Smooth muscle cell (in vitro differentiated cells): ENCODE measurements around the gene FAM168A. TPM values are rescaled to one million over a fixed set of nuclear protein-coding genes. Genes with fewer than 3 reads are reported as not detected.

Experiments used
- DNase-seq: peaks from one replicate; lab custom pipeline; 2025; ENCODE audit not compliant: unreplicated experiment; lab: John Stamatoyannopoulos, UW
- H2AFZ ChIP-seq: fragments of 200-600 bp; sonication (generic); 2 replicates; pipeline ENCODE4 v1.6.0; 2016; ENCODE audit warnings: antibody characterized with exemption, low read depth, mild to moderate bottlenecking
- H3F3A ChIP-seq: fragments of 200-600 bp; sonication (generic); 2 replicates; pipeline ENCODE4 v1.6.0; 2017; ENCODE audit warnings: antibody characterized with exemption, low read depth
- H3K27ac ChIP-seq: fragments of 200-600 bp; sonication (generic); 2 replicates; pipeline ENCODE4 v1.5.1; 2016; ENCODE audit warnings: low read depth, mild to moderate bottlenecking
- H3K27me3 ChIP-seq: fragments of 200-600 bp; sonication (generic); 2 replicates; pipeline ENCODE4 v1.6.1; 2016; ENCODE audit warnings: low read depth, mild to moderate bottlenecking
- H3K36me3 ChIP-seq: fragments of 200-600 bp; sonication (generic); 2 replicates; pipeline ENCODE4 v1.5.1; 2016; ENCODE audit warnings: low read depth
- H3K4me1 ChIP-seq: fragments of 200-600 bp; sonication (generic); 2 replicates; pipeline ENCODE4 v1.5.1; 2016; ENCODE audit warnings: low read depth
- H3K4me2 ChIP-seq: fragments of 200-600 bp; sonication (generic); 2 replicates; pipeline ENCODE4 v1.6.0; 2016; ENCODE audit warnings: mild to moderate bottlenecking
- H3K4me3 ChIP-seq: fragments of 200-600 bp; sonication (generic); 2 replicates; pipeline ENCODE4 v1.5.1; 2016; ENCODE audit warnings: mild to moderate bottlenecking
- H3K79me2 ChIP-seq: fragments of 200-600 bp; sonication (generic); 2 replicates; pipeline ENCODE4 v1.6.0; 2016; ENCODE audit warnings: low read depth, mild to moderate bottlenecking
- H3K9ac ChIP-seq: fragments of 200-600 bp; sonication (generic); 2 replicates; pipeline ENCODE4 v1.6.0; 2016; ENCODE audit warnings: low read depth
- H3K9me3 ChIP-seq: fragments of 200-600 bp; sonication (generic); replicated peaks from 2 replicates; pipeline ENCODE4 v1.5.1; 2016; ENCODE audit warnings: low read depth
- H4K20me1 ChIP-seq: fragments of 200-600 bp; sonication (generic); 2 replicates; pipeline ENCODE4 v1.6.0; 2016; ENCODE audit warnings: low read depth
- WGBS: methylation state at CpG from one replicate; pipeline ENCODE4 v1.1.7; 2016; ENCODE audit warnings: low lambda C conversion rate; 5-methylcytosine and 5-hydroxymethylcytosine counted together
- polyA plus RNA-seq: library from polyadenylated mRNA; unstranded; fragments of >200 nt; fragmentation: Nextera tagmentation; extraction: Ambion mirVana; gene quantifications from 2 replicates; pipeline ENCODE4 v1.2.1, GENCODE V29; 2016
- total RNA-seq: library from RNA; depleted of rRNA; stranded (reverse); fragments of >200 nt; gene quantifications from 2 replicates; pipeline ENCODE4 v1.2.3, GENCODE V29; 2014
- TF ChIP-seq, protein P1 (sequence below): fragments of 200-600 bp; sonication (generic); IDR thresholded peaks from 2 replicates; pipeline ENCODE4 v1.5.1; 2017; ENCODE audit warnings: borderline replicate concordance, mild to moderate bottlenecking, antibody characterized with exemption; ENCODE audit not compliant: insufficient read depth, poor library complexity, severe bottlenecking

FAM168A gene
- total and polyA plus RNA-seq, 2 experiments from 2014 or later: 10.8 to 32.5 TPM

DNA sequence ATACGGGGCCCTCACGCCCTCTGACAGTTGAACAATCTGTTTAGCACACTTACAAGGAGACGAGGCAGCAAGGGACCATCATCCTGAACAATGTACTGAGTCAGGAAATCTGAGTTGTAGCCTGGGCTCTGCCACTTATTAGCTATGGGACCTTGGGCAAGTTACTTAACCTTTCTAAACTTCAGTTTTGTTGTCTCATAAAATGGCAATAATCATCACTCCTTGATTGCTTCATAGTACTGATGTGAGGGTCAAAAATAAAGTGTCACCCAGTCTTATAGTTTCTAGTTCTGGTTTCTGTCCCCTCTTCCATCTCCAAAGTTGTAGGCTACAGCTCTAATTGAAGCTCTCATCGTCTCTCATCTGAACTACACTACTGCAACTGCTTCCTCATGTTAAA, 175.0 kb downstream of the FAM168A start:
- H3K27ac ChIP-seq: no peak overlapping the region
- H2AFZ ChIP-seq: no peak overlapping the region
- TF ChIP-seq, protein P1, sequence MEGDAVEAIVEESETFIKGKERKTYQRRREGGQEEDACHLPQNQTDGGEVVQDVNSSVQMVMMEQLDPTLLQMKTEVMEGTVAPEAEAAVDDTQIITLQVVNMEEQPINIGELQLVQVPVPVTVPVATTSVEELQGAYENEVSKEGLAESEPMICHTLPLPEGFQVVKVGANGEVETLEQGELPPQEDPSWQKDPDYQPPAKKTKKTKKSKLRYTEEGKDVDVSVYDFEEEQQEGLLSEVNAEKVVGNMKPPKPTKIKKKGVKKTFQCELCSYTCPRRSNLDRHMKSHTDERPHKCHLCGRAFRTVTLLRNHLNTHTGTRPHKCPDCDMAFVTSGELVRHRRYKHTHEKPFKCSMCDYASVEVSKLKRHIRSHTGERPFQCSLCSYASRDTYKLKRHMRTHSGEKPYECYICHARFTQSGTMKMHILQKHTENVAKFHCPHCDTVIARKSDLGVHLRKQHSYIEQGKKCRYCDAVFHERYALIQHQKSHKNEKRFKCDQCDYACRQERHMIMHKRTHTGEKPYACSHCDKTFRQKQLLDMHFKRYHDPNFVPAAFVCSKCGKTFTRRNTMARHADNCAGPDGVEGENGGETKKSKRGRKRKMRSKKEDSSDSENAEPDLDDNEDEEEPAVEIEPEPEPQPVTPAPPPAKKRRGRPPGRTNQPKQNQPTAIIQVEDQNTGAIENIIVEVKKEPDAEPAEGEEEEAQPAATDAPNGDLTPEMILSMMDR: no peak
- H3K79me2 ChIP-seq: no peaks in the 10 kb centered on the region
- no peaks in the 10 kb centered on the region for H3K36me3 ChIP-seq
- H3K4me1 ChIP-seq: no peaks in the 10 kb centered on the region
- H3K27me3 ChIP-seq: no peaks in the 10 kb centered on the region
- no peak overlapping the region for H3K4me3 ChIP-seq
- H3K9ac ChIP-seq: no peak overlapping the region
- no peak for DNase-seq
- WGBS: 93% methylated on average over 4 of the region's 4 CpGs
- peaks cover 7% of the 10 kb centered on the region for H3F3A ChIP-seq
- no peak overlapping the region for H3K4me2 ChIP-seq
- peaks cover 34% of the 10 kb centered on the region for H4K20me1 ChIP-seq
- no peaks in the 10 kb centered on the region for H3K9me3 ChIP-seq

DNA sequence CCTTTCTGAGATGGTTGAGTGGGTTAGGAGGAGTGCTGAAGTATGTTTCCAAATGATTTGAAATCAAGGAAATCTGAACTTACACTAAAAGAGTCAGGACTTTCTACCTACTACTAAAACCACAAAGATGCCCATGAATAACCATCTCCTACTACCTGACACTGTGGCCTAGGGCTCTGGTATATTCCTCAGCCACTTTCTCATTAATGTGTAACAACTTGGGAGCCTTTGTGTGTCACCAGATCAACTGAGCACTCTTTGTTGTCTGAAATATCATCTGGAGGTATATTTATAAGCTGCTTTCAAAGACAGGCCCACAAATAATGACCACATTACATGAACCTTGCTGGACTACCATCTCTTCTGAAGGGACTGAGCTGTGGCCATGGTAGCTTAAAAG, 177.8 kb downstream of the FAM168A start:
- Histone ChIP-seq H3K4me2 (no peak overlapping the region), H3K9ac (no peak overlapping the region), H2AFZ (no peak overlapping the region), H4K20me1 (peaks cover 26% of the 10 kb centered on the region), H3K4me1 (peaks cover 8% of the 10 kb centered on the region), H3K4me3 (no peak overlapping the region), H3F3A (peaks cover 20% of the 10 kb centered on the region), H3K27me3 (no peaks in the 10 kb centered on the region), H3K27ac (no peak overlapping the region), H3K9me3 (no peaks in the 10 kb centered on the region), H3K79me2 (no peaks in the 10 kb centered on the region), H3K36me3 (no peaks in the 10 kb centered on the region)
- TF ChIP-seq, protein P1: no peak
- DNase-seq: no peak

DNA sequence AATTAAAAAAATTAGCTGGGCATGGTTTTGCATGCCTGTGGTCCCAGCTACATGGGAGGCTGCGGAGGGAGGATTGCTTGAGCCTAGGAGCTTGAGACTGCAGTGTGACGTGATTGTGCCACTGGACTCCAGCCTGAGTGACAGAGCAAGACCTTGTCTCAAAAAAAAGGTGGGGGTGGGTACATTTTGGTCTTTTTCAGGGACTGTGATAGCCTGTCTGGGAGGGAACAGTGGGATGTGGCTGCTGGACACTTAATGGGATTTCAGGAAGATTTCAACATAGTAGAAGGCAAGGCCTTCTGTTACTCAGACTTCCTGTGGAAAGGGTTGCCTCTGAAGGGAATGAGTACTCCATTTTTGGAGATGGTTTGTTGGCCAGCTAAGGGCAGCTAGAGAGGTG, 181.1 kb downstream of the FAM168A start:
- no peak overlapping the region for H3K4me3 ChIP-seq
- H3K36me3 ChIP-seq: no peaks in the 10 kb centered on the region
- H3K9ac ChIP-seq: peak overlapping the region; percentile 76
- H3K79me2 ChIP-seq: no peaks in the 10 kb centered on the region
- H3K9me3 ChIP-seq: no peaks in the 10 kb centered on the region
- H3K27ac ChIP-seq: peak overlapping the region; percentile 93
- no peaks in the 10 kb centered on the region for H3K27me3 ChIP-seq
- 14% methylated on average over 2 of the region's 2 CpGs for WGBS
- TF ChIP-seq, protein P1: no peak
- peaks cover 27% of the 10 kb centered on the region for H3K4me1 ChIP-seq
- peaks cover 24% of the 10 kb centered on the region for H3F3A ChIP-seq
- peak overlapping the region; percentile 56 for H3K4me2 ChIP-seq
- no peak overlapping the region for H2AFZ ChIP-seq
- H4K20me1 ChIP-seq: peaks cover 2% of the 10 kb centered on the region
- DNase-seq: no peak

DNA sequence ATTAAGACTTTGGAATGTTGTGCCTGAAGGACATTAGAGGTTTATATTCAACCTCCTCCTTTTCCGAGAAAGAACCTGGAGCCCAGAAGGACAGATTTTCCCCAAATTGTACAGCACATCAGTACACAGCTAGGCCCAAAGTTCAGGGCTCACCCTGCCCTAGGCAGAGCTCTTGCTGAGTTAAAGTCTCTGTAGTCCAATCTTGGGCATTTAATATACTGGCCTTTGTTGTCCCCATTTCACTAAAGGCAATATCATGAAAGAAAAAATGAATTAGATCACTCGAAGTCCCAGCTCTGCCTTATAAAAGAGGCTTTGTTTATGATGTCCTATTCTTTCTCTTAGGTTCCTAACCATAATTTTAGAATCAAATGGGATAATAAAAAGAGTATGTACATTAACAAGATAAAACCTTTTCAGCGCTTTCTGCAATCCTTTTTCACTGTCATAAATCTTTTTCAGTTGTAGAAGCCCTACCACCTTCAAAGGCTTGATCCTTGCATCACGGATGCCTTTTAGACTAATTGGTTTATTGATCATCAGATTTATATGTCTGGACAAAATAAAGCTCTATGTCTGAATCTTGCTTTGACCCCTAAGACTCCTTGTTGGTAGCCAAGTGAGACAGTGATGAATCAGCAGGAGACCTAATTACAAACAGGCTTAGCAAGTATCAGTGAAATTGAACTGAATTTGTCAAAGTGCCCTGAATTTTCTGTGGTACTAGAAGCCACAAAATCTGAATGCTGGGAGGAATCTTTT, 181.9 kb downstream of the FAM168A start:
- WGBS: 40% methylated on average over 4 of the region's 4 CpGs
- Histone ChIP-seq H3K4me3 (no peak overlapping the region), H3K9me3 (no peaks in the 10 kb centered on the region), H3K79me2 (no peaks in the 10 kb centered on the region), H2AFZ (no peak overlapping the region), H3K4me1 (peaks cover 27% of the 10 kb centered on the region), H3K27ac (peak overlapping the region; percentile 93), H3K27me3 (no peaks in the 10 kb centered on the region), H3K36me3 (no peaks in the 10 kb centered on the region), H3K4me2 (peak overlapping the region; percentile 56), H3K9ac (peak overlapping the region; percentile 76), H4K20me1 (no peaks in the 10 kb centered on the region), H3F3A (peaks cover 24% of the 10 kb centered on the region)
- no peak for DNase-seq
- TF ChIP-seq, protein P1: no peak
